A673 (cell line): ENCODE data around the gene IGFALS.

ENCODE experiments used
- CTCF ChIP-seq: fragments of 300-800, 200-600 bp; sonication (generic); conservative IDR thresholded peaks from 2 replicates; pipeline ENCODE4 v1.5.1; 2017; ENCODE audit warnings: low read depth, mild to moderate bottlenecking, antibody characterized with exemption, low read length, moderate library complexity, mixed read lengths
- EZH2 ChIP-seq: fragments of 200-600 bp; sonication (generic); IDR thresholded peaks from 2 replicates; pipeline ENCODE4 v1.6.1; 2017; ENCODE audit warnings: borderline replicate concordance, low read depth, mild to moderate bottlenecking, mixed read lengths, antibody characterized with exemption, low read length; ENCODE audit not compliant: poor library complexity, severe bottlenecking

GRCh38 chr16:1809281-1809801 is 15.8 kb upstream of the IGFALS start:
- TF ChIP-seq CTCF (no peak), EZH2 (no peak)
